Coronary artery (tissue), 2 donors: ENCODE results near the gene ULK1.

Source experiments
- DNase-seq: peaks from one replicate; pipeline ENCODE4 v3.0.0-alpha.2; 2017; ENCODE audit warnings: low spot score
- H3K27ac ChIP-seq, 2 donors: fragments of 200-600 bp; sonication (generic); one replicate each; pipeline ENCODE4 v1.5.1; 2016 to 2019
- H3K4me3 ChIP-seq: fragments of 200-600 bp; sonication (generic); 2 replicates; pipeline ENCODE4 v1.5.1; 2016; ENCODE audit warnings: mild to moderate bottlenecking, moderate library complexity
- TF ChIP-seq, protein P1 (sequence below): fragments of 200-600 bp; sonication (generic); IDR thresholded peaks from one replicate; pipeline ENCODE4 v1.5.1; 2019; ENCODE audit warnings: antibody characterized with exemption

ULK1 gene

DNA sequence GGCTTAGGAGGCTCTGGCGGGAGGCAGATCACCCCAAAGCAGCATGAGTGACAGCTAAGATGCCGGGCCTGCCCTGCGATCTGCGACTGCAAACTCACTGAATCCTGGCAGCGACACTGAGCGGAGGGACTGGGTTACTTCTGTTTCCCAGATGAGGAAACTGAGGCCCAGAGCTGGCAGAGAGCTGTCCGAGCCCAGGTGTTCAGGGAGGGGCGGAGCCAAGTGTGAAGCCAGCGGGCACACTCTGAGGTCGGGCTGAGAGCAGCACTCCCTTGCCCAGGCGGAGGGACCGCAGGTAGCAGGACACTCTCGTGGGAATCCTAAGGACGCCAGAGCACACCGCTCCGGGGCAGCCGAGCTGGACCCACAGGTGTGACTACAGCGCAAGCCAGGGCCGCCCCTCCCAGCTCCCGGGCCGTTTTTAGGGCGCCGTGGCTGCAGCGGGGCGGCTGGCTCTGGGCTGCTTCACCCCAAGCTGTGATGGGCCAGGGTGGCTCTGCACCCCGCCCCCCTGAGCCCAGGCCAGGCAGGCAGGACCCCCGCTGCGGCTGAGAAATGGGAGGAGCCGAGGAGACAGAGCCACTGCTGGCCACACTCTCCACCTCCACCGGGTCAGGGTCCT lies 38.8 kb upstream of the ULK1 start:
- no peak overlapping the region for H3K4me3 ChIP-seq
- TF ChIP-seq, protein P1, sequence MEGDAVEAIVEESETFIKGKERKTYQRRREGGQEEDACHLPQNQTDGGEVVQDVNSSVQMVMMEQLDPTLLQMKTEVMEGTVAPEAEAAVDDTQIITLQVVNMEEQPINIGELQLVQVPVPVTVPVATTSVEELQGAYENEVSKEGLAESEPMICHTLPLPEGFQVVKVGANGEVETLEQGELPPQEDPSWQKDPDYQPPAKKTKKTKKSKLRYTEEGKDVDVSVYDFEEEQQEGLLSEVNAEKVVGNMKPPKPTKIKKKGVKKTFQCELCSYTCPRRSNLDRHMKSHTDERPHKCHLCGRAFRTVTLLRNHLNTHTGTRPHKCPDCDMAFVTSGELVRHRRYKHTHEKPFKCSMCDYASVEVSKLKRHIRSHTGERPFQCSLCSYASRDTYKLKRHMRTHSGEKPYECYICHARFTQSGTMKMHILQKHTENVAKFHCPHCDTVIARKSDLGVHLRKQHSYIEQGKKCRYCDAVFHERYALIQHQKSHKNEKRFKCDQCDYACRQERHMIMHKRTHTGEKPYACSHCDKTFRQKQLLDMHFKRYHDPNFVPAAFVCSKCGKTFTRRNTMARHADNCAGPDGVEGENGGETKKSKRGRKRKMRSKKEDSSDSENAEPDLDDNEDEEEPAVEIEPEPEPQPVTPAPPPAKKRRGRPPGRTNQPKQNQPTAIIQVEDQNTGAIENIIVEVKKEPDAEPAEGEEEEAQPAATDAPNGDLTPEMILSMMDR: no peak
- no peak for DNase-seq
- H3K27ac ChIP-seq: no peak overlapping the region

DNA sequence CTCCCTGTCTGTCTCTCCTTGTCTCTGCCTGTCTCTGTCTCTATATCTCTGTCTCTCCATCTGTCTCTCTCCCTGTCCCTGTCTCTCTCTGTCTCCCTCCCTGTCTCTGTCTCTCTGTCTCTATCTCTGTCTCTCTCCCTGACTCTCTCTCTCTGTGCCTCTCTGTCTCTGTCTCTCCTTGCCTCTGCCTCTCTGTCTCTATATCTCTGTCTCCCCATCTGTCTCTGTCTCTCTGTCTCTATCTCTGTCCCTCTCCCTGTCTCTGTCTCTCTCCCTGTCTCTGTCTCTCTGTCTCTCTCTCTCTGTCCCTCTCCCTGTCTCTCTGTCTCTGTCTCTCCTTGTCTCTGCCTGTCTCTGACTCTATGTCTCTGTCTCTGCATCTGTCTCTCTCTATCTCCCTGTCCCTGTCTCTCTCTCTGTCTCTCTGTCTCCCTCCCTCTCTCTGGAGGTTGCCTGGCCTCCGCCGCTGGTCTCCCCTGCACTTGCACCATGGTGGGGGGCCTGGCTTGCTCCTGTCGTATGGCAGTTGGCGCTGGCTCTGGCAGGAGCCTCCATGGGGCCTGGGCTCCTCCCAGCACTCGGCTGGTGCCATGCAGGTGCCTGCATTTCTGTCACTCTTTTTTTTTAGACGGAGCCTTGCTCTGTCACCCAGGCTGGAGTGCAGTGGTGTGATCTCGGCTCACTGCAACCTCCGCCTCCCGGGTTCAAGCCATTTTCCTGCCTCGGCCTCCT lies 37.9 kb upstream of the ULK1 start:
- TF ChIP-seq, protein P1: no peak
- Histone ChIP-seq H3K4me3 (no peak overlapping the region), H3K27ac (no peak overlapping the region)
- DNase-seq: no peak

DNA sequence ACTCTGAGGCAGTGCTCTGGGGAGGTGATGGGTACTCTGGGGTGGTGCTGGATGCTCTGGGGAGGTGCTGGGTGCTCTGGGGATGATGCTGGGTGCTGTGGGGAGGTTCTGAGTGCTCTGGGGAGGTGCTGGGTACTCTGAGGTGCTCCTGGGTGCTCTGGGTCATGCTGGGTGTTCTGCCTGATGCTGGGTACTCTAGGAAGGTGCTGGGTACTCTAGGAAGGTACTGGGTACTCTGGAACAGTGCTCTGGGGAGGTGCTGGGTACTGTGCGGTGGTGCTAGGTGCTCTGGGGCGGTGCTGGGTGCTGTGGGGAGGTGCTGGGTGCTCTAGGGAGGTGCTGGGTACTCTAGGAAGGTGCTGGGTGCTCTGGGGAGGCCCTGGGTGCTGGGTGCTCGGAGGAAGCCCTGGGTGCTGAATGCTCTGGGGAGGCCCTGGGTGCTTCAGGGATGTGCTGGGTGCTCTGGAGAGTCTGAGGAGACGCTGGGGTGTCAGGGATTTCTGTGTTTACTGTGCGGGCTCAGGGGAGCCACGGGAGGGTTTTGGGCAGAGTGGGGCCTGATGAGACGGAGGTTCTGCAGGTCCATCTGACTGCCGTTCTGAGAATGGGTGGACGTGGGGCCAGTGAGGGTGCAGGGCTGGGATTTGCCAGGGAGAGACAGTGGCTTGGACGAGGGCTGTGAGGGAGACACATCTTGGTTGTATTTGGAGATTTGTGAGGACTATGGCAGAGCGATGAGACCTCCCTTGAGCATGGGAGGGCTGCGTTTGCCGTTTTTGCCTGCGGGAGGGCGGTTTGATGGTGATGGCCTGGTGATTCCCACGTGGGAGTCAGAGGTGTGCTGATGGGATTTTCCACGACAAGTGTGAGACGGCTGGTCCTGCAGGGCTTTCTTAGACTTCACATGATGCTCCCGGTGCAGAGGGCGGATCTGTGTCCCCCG lies 36.2 kb upstream of the ULK1 start:
- Histone ChIP-seq H3K4me3 (no peak overlapping the region), H3K27ac (no peak overlapping the region)
- TF ChIP-seq, protein P1: no peak
- no peak for DNase-seq

DNA sequence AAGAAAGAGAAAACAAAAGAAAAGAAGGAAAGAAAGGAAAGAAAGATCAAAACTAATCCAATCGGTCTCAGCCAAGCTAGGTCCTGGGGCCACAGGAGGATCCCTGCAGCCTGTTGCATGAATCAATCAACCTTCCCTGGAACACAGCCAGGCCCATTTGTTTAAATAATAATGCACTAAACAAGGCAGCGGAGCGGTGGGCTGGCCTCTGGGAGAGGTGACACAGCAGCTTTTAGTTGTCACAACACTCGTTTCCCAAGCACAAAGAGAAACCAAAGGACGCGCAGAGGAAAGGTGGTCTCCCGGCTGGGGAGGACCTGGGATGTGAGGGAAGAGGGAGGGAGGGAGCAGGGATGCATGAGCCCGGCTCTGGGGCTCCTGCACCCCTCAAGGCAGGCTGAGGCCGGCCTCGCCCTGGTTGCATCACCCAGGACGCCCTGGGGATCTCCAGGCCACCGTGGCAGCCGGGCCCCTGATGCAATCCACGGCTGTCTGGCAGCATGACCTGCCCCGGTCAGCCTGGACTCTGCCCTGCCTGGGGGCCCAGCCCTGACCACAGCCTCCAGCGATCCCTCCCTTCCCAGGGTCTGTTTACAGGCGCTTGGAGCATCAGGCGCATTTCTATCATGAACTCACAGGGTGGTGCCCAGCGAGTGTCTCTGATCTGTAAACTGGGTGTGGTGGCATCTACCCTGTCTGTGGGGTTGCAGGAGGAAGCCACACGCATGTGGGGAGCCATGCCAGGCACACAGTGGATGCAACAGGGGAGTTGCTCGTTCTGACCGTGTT lies 33.8 kb upstream of the ULK1 start:
- TF ChIP-seq, protein P1: no peak
- Histone ChIP-seq H3K4me3 (peak overlapping the region; percentile 38), H3K27ac (peak overlapping the region in 1 of 2 donors; percentile 22)
- DNase-seq: no peak

DNA sequence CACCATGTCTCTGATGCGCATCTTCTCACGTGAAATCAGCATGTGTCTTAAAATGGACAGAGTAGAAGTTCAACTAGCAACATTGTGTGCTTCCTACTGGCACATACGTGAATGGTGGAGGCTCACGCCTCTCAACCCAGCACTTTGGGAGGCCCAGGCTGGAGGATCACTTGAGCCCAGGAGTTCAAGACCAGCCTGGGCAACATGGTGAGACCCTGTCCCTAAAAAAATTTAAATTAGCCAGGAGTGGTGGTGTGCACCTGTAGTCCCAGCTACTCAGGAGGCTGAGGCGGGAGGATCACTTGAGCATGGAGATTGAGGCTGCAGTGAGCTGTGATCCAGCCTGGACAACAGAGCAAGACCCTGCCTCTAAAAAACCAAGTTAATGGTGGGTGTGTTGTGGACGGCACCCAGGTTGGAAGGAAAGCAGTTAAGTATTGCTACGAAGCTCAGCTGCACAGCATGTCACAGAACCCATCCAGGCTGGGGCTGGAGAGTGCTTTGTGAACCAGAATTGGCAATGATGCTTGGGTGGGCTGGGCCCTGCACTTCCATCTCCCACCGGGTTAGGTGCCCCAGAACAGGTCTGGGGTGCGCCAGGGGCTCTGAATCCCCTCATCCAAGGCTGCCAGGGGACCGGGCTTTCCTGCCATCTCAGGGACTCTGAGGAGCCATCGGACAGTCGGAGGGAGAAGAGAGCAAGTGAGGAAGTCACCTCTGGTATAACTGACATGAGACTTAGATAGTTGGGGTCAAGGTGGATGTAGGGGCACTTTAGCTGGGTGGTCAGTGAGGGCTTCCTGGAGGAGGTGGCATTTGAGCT lies 33.0 kb upstream of the ULK1 start:
- Histone ChIP-seq H3K4me3 (no peak overlapping the region), H3K27ac (peak overlapping the region in 1 of 2 donors; percentile 22)
- TF ChIP-seq, protein P1: no peak
- DNase-seq: no peak

DNA sequence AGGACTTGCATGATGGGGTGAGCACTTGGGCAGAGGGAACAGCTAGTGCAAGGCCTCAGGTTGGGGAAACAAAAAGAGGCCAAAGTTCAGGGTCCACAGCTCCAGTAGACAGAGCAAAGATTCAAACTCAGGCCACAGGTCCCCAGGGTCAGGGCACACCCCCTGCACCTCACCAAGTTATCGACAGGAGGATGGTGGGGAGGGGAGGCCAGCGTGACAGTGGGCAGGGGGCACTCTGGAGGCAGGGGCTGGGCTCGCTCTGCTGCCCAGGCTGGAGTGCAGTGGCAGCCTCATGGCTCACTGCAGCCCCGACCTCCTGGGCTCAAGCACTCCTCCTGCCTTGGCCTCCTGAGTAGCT lies 32.4 kb upstream of the ULK1 start:
- no peak overlapping the region for H3K27ac ChIP-seq

More for the DNA sequence above, 32.4 kb upstream of the ULK1 start:
- TF ChIP-seq, protein P1: no peak
- H3K4me3 ChIP-seq: no peak overlapping the region
- DNase-seq: no peak
